KOPT-K1 (cell line): ENCODE measurements around the gene SDCCAG8.

Experiments used
- H3K27ac ChIP-seq: fragments of 200-600 bp; sonication (generic); 2 replicates; pipeline ENCODE4 v1.5.1; 2016; ENCODE audit warnings: antibody characterized with exemption, mild to moderate bottlenecking, low read depth, low read length; ENCODE audit not compliant: poor library complexity, severe bottlenecking
- H3K36me3 ChIP-seq: fragments of 200-600 bp; sonication (generic); 2 replicates; pipeline ENCODE4 v1.5.1; 2017; ENCODE audit warnings: antibody characterized with exemption, mild to moderate bottlenecking, low read length, moderate library complexity; ENCODE audit not compliant: insufficient read depth
- H3K9me3 ChIP-seq: fragments of 200-600 bp; sonication (generic); 2 replicates; pipeline ENCODE4 v1.5.1; 2017; ENCODE audit warnings: antibody characterized with exemption, low read length, mild to moderate bottlenecking; ENCODE audit not compliant: insufficient read depth, poor library complexity, severe bottlenecking

The SDCCAG8 gene

GRCh38 chr1:243246916-243247315 is 8.9 kb upstream of the SDCCAG8 start:
- Histone ChIP-seq H3K9me3 (peaks cover 10% of the 10 kb centered on the region), H3K27ac (no peak overlapping the region), H3K36me3 (no peaks in the 10 kb centered on the region)

GRCh38 chr1:243247901-243248300 is 7.9 kb upstream of the SDCCAG8 start:
- no peaks in the 10 kb centered on the region for H3K36me3 ChIP-seq
- H3K9me3 ChIP-seq: peaks cover 6% of the 10 kb centered on the region
- no peak overlapping the region for H3K27ac ChIP-seq

- Histone ChIP-seq H3K9me3 (peaks cover 6% of the 10 kb centered on the region), H3K27ac (no peak overlapping the region), H3K36me3 (no peaks in the 10 kb centered on the region)
These were observed 6.6 kb upstream of the SDCCAG8 start for GRCh38 chr1:243249214-243249613.

GRCh38 chr1:243250102-243250501 is 5.7 kb upstream of the SDCCAG8 start:
- no peak overlapping the region for H3K27ac ChIP-seq

GRCh38 chr1:243251539-243251938 is 4.3 kb upstream of the SDCCAG8 start:
- H3K9me3 ChIP-seq: peaks cover 6% of the 10 kb centered on the region
- H3K27ac ChIP-seq: no peak overlapping the region
- H3K36me3 ChIP-seq: no peaks in the 10 kb centered on the region

More at GRCh38 chr1:243250102-243250501, 5.7 kb upstream of the SDCCAG8 start:
- H3K36me3 ChIP-seq: no peaks in the 10 kb centered on the region
- H3K9me3 ChIP-seq: peaks cover 6% of the 10 kb centered on the region

GRCh38 chr1:243253211-243253925 is 2.5 kb upstream of the SDCCAG8 start:
- H3K9me3 ChIP-seq: peaks cover 6% of the 10 kb centered on the region
- H3K36me3 ChIP-seq: no peaks in the 10 kb centered on the region
- no peak overlapping the region for H3K27ac ChIP-seq

GRCh38 chr1:243253926-243254232 is 2.0 kb upstream of the SDCCAG8 start:
- Histone ChIP-seq H3K9me3 (peaks cover 6% of the 10 kb centered on the region), H3K27ac (peak overlapping the region; percentile 52), H3K36me3 (no peaks in the 10 kb centered on the region)

- H3K36me3 ChIP-seq: no peaks in the 10 kb centered on the region
- peaks cover 6% of the 10 kb centered on the region for H3K9me3 ChIP-seq
- H3K27ac ChIP-seq: peak overlapping the region; percentile 82
These were observed 1.5 kb upstream of the SDCCAG8 start for GRCh38 chr1:243254233-243254926.

- no peaks in the 10 kb centered on the region for H3K36me3 ChIP-seq
- H3K27ac ChIP-seq: peak within 1 kb of the TSS; percentile 82
- H3K9me3 ChIP-seq: peaks cover 6% of the 10 kb centered on the region
These were observed 682 bp upstream of the SDCCAG8 start, which contains the start of gene CEP170 for GRCh38 chr1:243254927-243255790. CEP170 (minus strand) TSS chr1:243255281; CDS start chr1:243225280, 30,001 bp downstream.

- Histone ChIP-seq H3K9me3 (peaks cover 5% of the 10 kb centered on the region), H3K27ac (peak overlapping the region; percentile 82), H3K36me3 (no peaks in the 10 kb centered on the region)
These were observed 749 bp downstream of the SDCCAG8 start for GRCh38 chr1:243256590-243256989.

GRCh38 chr1:243257189-243257588 is 1.3 kb downstream of the SDCCAG8 start:
- H3K9me3 ChIP-seq: no peaks in the 10 kb centered on the region
- H3K27ac ChIP-seq: no peak overlapping the region
- no peaks in the 10 kb centered on the region for H3K36me3 ChIP-seq

- H3K27ac ChIP-seq: no peak overlapping the region
- H3K36me3 ChIP-seq: no peaks in the 10 kb centered on the region
- no peaks in the 10 kb centered on the region for H3K9me3 ChIP-seq
These were observed 2.9 kb downstream of the SDCCAG8 start for GRCh38 chr1:243258731-243259130.

GRCh38 chr1:243260221-243260880 is 4.5 kb downstream of the SDCCAG8 start:
- no peaks in the 10 kb centered on the region for H3K36me3 ChIP-seq
- no peak overlapping the region for H3K27ac ChIP-seq

GRCh38 chr1:243261390-243261789 is 5.5 kb downstream of the SDCCAG8 start:
- no peak overlapping the region for H3K27ac ChIP-seq
- H3K9me3 ChIP-seq: no peaks in the 10 kb centered on the region
- H3K36me3 ChIP-seq: no peaks in the 10 kb centered on the region

More at GRCh38 chr1:243260221-243260880, 4.5 kb downstream of the SDCCAG8 start:
- no peaks in the 10 kb centered on the region for H3K9me3 ChIP-seq

- Histone ChIP-seq H3K36me3 (no peaks in the 10 kb centered on the region), H3K27ac (no peak overlapping the region), H3K9me3 (no peaks in the 10 kb centered on the region)
These were observed 8.9 kb downstream of the SDCCAG8 start for GRCh38 chr1:243264717-243265116.
